CD4-positive, alpha-beta T cell treated with Interleukin-6 at 100 ng/mL for 8 hours (primary cell): Measurements from ENCODE around the gene ELMOD3.
"Not testable (repeated sequence)": the region's sequence is repeated elsewhere in the genome, so short reads cannot be mapped to it uniquely, and the experiment has no call there.

Experiments used
- DNase-seq: peaks from one replicate; pipeline ENCODE4 v3.0.0-alpha.2; 2020; ENCODE audit warnings: mixed read lengths, low spot score

Gene ELMOD3

DNA sequence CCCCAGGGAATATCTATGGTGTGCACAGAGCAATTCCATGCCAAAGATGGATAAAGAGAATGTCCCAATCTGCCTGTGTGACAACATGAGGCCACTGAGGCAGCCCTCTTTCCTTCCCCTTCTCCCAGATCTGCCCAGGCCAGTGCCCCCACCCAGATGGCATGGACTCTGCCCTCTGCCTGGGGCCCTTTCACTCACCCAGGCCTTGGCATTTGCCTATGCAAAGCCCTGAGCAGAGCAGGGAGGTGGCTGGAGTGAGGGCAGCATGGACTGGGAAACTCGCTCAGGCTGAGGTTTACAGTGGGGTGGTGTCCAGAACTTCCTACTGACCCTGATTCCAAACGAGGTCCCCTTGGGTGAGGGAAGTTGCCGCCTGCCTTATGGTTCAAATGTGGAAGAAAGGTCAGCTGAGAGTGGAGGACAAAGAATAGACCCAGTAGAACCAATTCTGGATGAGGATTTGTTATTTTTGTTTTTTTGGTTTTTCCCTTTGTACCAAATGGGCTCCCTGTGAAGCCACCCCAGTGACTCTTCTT, 72.8 kb downstream of the ELMOD3 start:
- no peak for DNase-seq

DNA sequence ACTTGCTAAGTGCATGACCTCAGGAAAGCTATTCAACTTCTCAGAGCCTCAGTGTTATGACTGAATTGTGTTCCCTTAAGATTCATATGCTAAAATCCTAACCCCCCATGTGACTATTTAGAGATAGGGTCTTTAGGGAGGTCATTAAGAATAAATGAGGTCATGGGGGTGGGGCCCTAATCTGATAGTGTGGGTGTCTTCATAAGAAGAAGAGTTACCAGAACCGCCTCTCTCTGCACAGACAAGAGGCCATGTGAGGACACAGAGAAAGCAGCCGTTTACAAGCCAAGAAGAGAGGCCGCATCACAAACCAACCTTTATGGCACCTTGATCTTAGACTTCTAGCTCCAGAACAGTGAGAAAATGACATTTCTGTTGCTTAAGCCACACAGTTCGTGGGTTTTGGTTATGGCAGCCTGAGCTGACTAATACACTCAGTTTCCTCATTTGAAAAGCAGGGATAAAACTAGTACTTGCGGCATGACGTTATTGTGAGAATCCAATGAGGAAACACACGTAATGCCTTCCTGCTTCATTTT, 73.8 kb downstream of the ELMOD3 start:
- DNase-seq: no peak

DNA sequence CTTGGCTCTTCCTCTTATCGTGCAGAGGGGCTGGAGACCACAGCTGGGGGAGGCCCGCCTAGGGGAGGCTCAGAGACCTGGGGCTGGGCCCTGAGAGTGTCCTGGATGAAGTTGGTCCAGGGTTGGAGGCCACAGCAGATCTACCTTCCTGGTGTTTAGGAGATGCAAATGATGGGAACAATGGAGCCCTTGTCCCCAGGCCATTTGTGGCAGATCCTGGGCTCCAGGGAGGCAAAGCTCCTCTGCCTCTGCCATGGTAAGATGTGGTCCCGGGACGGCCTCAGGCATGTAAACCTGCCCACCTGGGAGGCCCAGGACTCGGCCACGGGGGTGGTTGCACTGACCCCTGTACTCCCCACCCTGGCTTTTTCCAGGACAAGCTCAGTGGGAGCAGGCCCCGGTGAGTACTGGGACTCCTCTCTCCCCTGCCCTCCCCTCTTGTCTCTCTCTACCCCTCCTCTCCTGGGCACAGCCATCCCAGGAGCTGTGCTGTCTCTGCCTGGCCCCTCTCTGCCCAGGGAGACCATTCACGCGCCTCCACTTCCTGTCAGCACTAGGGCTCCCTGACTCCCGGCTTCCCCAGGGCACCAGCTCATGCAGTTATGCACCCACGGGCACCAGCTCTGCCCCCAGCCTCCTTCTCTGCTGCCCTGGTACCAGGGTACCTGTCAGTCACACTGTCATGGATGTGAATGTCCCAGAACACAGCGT, 74.8 kb downstream of the ELMOD3 start:
- no peak for DNase-seq

DNA sequence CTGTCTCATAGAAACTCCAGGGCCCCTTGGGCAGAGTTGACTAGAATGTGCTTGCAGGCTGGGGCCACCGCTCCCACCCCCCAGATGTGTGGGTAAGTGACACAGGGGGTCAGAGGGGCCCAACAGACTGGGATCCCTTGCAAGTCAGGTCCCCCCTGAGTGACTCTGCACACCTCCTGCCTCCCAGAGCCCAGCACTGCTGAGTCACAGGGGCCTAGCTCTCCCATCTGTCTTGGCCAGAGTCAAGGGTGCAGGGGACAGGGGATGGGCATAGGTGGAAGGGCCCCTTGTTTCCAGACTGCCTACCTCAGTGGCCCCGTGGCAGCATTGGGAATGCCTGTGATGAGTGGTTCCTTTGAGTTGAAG, 75.3 kb downstream of the ELMOD3 start:
- DNase-seq: no peak

DNA sequence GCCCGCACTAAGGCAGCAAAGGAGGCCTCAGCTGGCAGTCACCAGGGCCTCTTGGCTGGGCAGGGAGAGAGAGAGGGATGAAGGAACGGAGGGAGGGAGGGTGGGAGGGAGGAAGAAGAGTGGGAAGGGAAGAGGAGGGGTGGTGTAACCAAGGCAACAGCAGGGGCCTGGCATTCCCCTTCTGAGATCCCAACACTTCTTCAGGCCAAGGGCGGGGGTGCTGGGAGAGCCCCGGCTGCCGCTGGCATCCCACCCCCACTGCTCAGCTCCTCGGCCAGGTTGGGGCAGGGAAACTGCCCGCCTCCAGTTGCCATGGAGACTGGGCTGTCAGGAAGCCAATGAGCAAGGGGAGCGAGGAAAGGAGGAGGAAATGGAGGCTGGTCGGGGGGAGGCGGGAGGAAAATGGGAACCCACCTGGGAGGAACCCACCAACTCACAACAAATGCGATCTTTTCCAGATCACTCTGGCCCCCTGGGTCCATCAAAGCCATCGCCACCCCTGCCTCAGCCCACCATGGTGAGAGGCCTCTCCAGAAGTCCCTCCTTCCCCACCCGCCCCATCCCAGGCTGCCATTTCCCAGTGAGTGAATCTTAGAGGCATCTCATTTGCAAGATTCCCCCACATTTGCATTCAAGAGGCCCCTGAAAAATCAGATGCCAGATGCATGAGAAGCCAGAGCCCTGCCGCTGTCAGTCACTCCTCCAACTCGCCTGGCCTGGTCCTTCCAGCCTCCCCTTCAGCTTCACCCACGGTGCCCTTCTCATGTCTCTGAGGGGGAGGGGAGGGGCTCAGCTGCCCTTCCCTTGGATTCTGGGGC, 76.4 kb downstream of the ELMOD3 start:
- DNase-seq: no peak

DNA sequence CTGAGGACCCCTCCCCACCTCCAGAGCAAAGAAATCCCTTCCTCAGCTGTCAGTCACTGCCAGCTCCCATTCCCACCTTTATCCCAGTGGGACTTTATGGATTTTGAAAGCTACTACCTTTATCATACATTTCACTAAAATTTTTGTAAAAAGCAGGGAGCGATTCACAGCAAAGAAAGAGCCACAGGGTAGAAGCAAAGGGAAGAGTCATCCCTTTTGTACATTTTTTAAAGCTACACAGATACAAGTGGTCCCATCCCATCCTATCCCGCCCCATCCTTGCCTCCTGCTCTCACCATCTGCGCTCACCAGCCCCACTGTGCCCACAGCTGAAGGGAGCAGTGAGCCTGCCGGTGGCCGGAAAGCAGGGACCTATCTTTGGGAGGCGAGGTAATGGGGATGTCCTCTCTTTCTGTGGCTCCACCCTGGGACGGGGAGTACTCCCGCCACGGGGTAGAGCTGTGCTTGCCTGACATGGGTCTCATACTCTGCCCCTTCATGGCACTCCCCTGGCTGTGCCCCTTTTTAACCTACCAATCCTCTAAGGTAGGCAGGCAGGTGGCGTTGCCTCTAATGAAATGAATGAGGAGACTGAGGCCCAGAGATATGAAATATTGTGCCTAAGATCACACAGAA, 77.1 kb downstream of the ELMOD3 start:
- DNase-seq: no peak

DNA sequence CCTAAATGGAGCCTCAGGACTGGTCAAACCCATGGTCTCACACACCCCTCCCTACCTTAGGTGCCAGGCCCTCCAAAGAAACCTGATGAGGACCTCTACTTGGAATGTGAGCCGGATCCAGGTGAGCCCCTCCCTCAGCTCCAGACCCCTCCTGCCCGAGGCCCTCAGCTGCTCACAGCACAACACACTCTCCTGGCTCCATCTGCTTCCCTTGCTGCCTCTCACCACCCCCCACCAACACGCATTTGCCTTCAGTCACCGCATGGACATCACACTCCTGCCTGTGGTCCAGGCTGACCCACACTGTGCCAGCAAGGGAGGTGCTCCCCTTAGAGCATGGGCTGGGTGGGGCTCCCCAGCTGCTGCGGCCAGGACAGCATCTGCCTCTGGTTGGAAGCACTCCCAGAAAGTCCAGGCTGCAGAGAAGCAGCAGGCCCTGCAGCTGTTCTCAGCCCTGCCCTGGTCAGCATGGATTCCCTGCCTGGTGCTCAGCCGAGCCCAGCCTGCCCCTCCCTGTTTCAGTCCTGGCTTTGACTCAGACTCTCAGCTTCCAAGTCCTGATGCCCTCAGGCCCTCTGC, 79.0 kb downstream of the ELMOD3 start:
- DNase-seq: no peak

DNA sequence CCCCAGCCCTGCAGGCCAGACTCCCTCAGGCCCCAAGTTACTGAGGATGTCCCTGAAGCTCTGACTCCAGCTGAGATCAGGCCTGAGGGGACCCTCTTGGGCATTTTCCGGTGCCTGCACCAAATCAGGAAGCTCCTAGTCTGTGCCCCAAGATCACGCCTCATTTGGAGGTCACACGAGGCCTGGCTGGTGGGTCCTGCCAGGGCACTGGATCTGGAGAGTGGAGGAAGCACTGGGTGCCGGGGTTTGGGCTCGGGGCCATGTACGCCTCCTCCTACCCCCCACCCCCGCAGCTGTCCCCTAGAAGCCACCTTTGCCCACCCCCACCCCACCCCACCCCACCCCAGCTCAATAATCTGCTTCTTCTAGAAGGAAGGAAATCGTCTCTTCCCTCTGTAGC, 80.1 kb downstream of the ELMOD3 start:
- DNase-seq: no peak

DNA sequence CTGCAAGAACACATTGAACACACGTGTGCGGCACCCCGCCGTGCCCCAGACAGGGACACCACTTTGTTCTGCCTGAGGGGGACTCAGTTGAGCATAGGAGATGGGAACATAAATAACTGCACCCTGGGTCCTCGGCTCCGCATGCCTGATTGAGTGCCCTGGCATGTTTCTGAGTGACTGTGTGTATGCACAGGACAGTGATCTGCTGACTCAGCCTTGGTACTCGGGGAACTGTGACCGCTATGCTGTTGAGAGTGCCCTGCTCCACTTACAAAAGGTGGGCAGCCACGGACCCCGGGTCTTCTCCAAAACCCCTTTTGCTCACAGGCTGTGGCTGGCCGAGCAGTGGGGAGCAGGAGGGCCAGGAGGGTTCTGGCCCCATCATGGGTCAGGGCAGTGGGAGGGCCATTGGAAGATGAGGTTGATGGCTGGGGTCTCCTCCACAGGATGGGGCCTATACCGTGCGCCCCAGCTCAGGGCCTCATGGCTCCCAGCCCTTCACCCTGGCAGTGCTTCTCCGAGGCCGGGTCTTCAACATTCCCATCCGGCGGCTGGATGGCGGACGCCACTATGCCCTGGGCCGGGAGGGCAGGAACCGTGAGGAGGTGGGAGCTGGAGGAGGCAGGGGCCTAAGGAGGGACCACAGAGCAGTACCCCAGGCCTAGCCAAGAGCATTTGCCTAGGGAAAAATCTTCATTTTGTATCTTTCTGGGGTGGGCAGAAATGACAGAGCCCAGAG, 80.8 kb downstream of the ELMOD3 start:
- DNase-seq: no peak

DNA sequence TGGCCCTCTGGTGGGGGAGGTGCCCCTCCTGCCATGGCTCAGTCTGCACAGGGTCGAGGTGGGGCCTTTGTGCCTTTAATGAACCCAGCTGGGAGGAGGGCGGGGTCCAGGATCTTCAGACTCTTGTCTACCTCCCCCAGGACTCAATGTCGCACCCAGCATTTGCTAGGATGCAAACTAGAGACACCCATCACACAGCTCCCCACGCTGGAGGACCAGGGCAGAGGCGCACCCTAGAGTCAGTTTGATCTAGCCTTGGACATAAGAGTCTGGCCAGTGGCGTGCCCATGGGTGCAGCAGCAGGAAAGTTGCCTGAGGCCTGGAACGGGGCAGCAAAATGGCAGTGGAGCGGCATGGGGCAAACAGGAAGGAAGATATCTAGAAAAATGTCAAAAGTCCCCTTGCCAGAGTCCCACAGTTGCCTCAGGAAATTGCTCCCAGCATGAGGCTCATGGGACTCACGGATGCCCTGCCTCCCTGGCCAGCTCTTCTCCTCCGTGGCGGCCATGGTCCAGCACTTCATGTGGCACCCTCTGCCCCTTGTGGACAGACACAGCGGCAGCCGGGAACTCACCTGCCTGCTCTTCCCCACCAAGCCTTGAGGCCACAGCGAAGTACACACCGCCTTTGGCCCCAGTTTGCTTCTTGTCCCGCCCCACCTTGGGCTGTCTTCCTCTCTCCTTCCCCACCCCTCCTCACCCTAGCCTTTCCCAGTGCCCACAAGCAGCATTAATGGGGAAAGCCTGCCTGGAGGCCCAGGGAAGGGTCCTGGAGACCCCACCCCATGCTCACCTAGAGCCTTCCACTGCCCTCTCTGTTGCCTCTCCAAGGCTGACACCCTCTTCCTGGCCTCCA, 81.6 kb downstream of the ELMOD3 start:
- DNase-seq: no peak

DNA sequence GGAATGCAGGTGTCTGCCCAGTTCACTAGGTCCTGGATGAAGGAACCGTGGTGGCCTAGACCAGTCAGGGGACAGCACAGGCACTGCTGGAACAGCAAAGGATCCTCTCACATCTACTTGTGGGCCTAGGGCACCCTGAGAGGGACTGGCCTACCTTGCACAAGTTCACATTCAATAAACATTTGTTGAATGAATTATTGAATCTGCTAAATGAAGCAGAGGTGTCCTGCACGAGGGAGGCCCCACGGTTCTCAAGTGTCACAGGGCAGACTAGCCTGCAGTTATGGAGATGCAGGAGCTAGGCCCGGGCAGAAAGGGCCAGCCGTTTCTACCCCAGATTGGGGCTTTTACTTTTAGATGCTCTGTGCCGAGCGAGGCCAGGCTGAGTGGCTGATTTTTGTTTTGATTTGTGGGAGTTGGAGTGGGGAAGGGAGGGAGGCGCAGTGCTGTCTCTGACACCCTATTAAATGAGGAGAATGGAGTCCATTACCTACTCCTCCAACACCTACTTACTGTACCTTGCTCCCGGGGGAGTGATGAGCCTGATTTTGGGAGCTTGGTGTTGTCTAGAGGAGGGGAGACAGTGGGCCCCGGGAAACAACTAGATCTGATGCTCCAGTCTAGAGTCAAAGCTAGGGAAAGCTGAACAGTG, 82.4 kb downstream of the ELMOD3 start:
- DNase-seq: no peak

DNA sequence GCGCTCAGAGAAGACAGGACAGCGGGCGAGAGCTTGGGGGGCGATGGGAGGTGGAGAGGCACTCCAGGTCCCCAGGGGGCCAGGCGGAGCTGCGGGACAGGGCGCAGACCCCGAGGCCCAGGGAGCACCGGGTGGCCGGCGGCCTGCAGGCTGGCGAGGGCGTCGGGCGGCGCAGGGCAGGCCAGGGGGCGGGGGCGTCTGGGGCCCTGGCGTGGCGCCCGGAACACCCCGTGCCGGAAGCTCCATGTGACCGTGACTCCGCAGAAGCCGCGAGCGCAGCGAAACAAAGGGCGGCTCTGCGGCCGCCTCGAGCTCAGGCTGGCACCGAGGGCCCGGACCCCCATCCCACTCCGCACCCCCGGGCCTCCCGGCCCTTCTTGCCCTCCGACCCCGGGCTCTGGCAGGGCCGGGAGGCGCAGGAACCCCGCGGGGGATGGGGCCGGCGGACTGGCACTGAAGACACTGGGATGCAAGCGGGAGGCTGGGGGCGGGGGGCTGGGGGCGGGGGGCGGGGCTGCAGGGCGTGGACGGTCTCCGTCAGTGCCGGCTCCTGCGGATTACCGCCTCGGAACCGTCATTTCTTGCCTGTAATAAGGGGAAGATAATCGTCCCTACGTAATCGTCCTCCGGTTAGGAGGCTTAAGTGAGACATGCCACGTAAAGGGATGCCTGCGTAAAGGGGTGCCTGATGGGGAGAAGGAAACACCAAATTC, 83.1 kb downstream of the ELMOD3 start:
- peak; percentile 73 for DNase-seq

DNA sequence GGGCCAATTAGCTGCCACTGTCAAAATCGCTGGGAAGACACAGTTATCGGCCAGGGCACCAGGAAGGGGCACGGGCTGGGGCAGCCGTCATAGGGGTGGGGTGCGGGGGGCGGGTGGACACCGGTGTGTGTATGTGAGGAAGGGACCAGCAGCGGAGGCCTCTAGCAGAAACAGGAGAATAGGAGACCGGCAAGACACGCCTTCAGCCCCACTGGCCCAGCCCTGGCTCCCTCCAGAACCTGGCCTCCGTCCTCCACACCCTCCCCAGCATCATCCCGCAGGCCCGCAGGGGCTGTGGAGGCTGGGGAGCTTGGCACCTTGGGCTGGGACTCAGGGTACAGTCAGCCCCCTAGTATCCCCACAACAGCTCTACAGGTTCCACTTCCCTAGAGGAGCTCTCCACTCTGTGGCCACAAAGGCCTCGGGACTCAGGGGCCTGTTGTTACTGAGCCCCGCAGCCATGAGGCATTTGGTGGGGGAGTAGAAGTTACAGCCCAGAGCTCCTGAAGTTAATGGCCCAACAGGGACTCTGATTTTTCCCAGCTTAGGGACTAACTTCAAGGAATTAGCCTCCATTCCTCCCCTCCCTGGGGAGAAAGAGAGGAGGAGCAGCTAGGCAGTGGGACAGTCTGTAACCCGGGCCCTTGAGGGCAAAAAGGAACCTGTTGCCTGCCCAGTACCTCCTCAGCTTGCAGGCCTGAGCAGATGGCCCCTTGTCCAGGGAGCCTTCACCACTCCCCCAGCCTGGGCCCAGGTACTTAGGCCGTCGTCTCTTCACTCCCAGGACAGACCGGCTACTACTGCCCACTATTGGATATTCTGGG, 83.8 kb downstream of the ELMOD3 start:
- no peak for DNase-seq

DNA sequence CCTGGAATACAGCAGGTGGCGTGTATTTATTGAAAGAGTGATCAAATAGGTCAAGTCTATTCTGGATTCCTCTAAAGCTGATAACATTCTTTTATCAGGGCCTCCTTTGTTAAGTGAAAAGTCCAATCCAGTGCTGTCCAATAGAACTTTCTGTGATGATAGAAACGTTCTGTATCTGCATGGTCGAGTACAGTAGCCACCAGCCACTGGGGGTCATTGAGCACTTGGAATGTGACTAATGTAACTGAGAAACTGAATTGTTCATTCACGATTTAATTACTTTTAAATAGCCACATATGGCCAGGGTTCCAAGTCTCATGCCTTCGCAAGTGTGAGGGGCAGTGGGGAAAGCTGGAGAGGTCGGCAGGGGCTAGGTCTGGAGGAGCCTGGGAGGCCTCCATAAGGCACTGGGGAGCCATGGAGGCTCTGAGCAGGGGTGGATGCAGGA, 84.5 kb downstream of the ELMOD3 start:
- no peak for DNase-seq

DNA sequence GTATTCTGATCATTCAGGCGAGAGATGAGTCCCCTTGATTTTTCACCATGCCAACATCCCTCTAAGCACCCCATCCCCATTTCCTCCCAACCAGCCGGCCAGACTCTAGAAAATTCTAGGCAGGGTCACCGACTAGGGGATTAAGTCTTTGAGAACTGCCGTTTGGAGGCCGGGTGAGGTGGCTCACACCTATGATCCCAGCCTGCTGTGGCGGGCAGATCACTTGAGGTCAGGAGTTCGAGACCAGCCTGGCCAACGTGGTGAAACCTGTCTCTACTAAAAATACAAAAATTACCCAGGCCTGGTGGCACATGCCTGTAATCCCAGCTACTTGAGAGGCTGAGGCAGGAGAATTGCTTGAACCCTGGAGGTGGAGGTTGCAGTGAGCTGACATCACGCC, 85.0 kb downstream of the ELMOD3 start:
- DNase-seq: not testable (repeated sequence)

DNA sequence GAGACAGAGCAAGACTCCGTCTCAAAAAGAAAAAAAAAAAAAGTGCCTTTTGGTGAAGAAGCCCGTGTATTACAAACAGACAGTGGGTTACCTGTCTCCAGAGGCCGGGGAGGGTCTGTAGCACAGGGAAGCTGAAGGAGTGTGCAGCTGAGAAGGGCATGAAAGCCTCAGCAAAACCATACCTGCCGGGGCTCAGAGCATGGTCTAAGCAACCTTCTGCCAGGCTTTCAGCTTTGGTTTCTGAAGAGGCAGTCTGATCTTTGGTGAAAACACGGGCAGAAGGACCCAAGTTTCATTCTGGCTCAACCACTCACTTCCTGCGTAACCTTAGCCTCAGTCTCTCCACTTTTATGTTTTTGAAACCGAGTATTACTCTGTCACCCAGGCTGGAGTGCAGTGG, 85.4 kb downstream of the ELMOD3 start:
- no peak for DNase-seq

DNA sequence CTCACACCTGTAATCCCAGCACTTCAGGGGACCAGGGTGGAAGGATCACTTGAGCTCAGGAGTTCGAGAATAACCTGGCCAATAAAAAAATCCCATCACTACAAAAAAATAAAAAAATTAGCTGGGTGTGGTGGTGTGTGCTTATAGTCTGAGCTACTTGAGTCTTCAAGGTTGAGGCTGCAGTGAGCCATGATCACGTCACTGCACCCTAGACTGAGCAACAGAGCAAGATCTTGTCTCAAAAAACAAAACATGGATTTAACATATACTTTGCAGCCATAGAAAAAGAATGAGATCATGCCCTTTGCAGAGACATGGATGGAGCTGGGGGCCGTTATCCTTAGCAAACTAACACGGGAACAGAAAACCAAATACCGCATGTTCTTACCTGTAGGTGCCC, 86.2 kb downstream of the ELMOD3 start:
- DNase-seq: no peak
